GM23248 (cell line): ENCODE results near the gene HSD3B2.

ENCODE experiments used
- EZH2 ChIP-seq: fragments of 200-600 bp; sonication (generic); IDR thresholded peaks from 2 replicates; pipeline ENCODE4 v1.6.1; 2018; ENCODE audit warnings: antibody characterized with exemption, mild to moderate bottlenecking; ENCODE audit not compliant: insufficient read depth, poor library complexity, severe bottlenecking
- EZH2phosphoT487 ChIP-seq: fragments of 200-600 bp; sonication (generic); IDR thresholded peaks from 2 replicates; pipeline ENCODE4 v1.6.1; 2018; ENCODE audit warnings: antibody characterized with exemption, moderate library complexity, mild to moderate bottlenecking, low read depth; ENCODE audit not compliant: insufficient read depth

DNA sequence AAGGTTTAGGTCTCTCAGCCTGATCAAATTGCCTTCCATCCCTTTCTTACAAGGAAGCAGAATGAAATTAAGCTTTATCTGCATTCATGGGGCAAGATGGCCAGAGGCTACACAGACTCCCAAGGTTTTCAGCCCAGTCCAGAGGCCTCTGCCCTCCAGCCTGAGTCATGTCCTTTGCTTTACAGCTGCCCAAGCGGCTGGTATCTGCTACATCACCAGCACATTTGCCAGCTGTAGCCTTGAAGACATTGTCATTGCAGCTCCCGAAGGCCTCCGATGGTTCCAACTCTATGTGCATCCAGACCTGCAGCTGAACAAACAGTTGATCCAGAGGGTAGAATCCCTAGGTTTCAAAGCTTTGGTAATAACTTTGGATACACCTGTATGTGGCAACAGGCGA lies 30.4 kb upstream of the HSD3B2 start:
- no peak for TF ChIP-seq EZH2
- no peak for TF ChIP-seq EZH2phosphoT487
